Activated naive CD8-positive, alpha-beta T cell (primary cell): ENCODE results near the gene LMNTD1.

Experiments
- H3K27ac Mint-ChIP-seq: one replicate; pipeline ENCODE4 v1.8.0; 2021; ENCODE audit warnings: mixed read lengths
- H3K27me3 Mint-ChIP-seq: one replicate; pipeline ENCODE4 v1.8.0; 2021; ENCODE audit warnings: mixed read lengths
- H3K36me3 Mint-ChIP-seq: one replicate; pipeline ENCODE4 v1.8.0; 2021; ENCODE audit warnings: mixed read lengths
- H3K4me1 Mint-ChIP-seq: one replicate; pipeline ENCODE4 v1.8.0; 2021; ENCODE audit warnings: low read depth, mixed read lengths
- H3K4me3 Mint-ChIP-seq: one replicate; pipeline ENCODE4 v1.8.0; 2021; ENCODE audit warnings: mild to moderate bottlenecking, mixed read lengths
- H3K9me3 Mint-ChIP-seq: one replicate; pipeline ENCODE4 v1.8.0; 2021; ENCODE audit warnings: low read depth, mixed read lengths

The LMNTD1 gene

GRCh38 chr12:25574761-25575160 lies 21.7 kb upstream of the LMNTD1 start:
- Mint-ChIP-seq H3K27me3 (no peaks in the 10 kb centered on the region), H3K36me3 (no peaks in the 10 kb centered on the region), H3K27ac (no peak overlapping the region), H3K4me3 (no peak overlapping the region), H3K9me3 (no peaks in the 10 kb centered on the region), H3K4me1 (no peaks in the 10 kb centered on the region)

- Mint-ChIP-seq H3K4me1 (no peaks in the 10 kb centered on the region), H3K36me3 (no peaks in the 10 kb centered on the region), H3K4me3 (no peak overlapping the region), H3K27ac (no peak overlapping the region), H3K27me3 (no peaks in the 10 kb centered on the region), H3K9me3 (no peaks in the 10 kb centered on the region)
Measured at GRCh38 chr12:25573346-25573745, 20.3 kb upstream of the LMNTD1 start.

- Mint-ChIP-seq H3K36me3 (no peaks in the 10 kb centered on the region), H3K27ac (no peak overlapping the region), H3K9me3 (no peaks in the 10 kb centered on the region), H3K4me3 (no peak overlapping the region), H3K4me1 (no peaks in the 10 kb centered on the region), H3K27me3 (no peaks in the 10 kb centered on the region)
Measured at GRCh38 chr12:25570418-25570817, 17.3 kb upstream of the LMNTD1 start.

GRCh38 chr12:25566202-25566949 lies 13.3 kb upstream of the LMNTD1 start:
- peaks cover 2% of the 10 kb centered on the region for H3K36me3 Mint-ChIP-seq
- no peak overlapping the region for H3K4me3 Mint-ChIP-seq
- no peaks in the 10 kb centered on the region for H3K9me3 Mint-ChIP-seq
- no peaks in the 10 kb centered on the region for H3K4me1 Mint-ChIP-seq
- no peaks in the 10 kb centered on the region for H3K27me3 Mint-ChIP-seq
- H3K27ac Mint-ChIP-seq = no peak overlapping the region

- H3K4me3 Mint-ChIP-seq = no peak overlapping the region
- H3K27ac Mint-ChIP-seq = peak overlapping the region; percentile 66
- peaks cover 5% of the 10 kb centered on the region for H3K9me3 Mint-ChIP-seq
- peaks cover 4% of the 10 kb centered on the region for H3K36me3 Mint-ChIP-seq
- H3K4me1 Mint-ChIP-seq = peaks cover 6% of the 10 kb centered on the region
- H3K27me3 Mint-ChIP-seq = no peaks in the 10 kb centered on the region
Measured at GRCh38 chr12:25558586-25558985, 5.5 kb upstream of the LMNTD1 start.

- Mint-ChIP-seq H3K27me3 (no peaks in the 10 kb centered on the region), H3K4me3 (no peak overlapping the region)
Measured at GRCh38 chr12:25557830-25558436, 4.8 kb upstream of the LMNTD1 start.

GRCh38 chr12:25556153-25556552 lies 3.1 kb upstream of the LMNTD1 start:
- no peaks in the 10 kb centered on the region for H3K27me3 Mint-ChIP-seq
- H3K4me3 Mint-ChIP-seq = no peak overlapping the region
- peaks cover 4% of the 10 kb centered on the region for H3K36me3 Mint-ChIP-seq
- peaks cover 5% of the 10 kb centered on the region for H3K9me3 Mint-ChIP-seq
- H3K27ac Mint-ChIP-seq = no peak overlapping the region
- peaks cover 6% of the 10 kb centered on the region for H3K4me1 Mint-ChIP-seq

More at GRCh38 chr12:25557830-25558436, 4.8 kb upstream of the LMNTD1 start:
- H3K4me1 Mint-ChIP-seq = peaks cover 6% of the 10 kb centered on the region
- peaks cover 4% of the 10 kb centered on the region for H3K36me3 Mint-ChIP-seq
- peaks cover 5% of the 10 kb centered on the region for H3K9me3 Mint-ChIP-seq
- H3K27ac Mint-ChIP-seq = no peak overlapping the region

GRCh38 chr12:25552681-25553080 lies 402 bp downstream of the LMNTD1 start:
- Mint-ChIP-seq H3K27me3 (no peaks in the 10 kb centered on the region), H3K4me3 (no peak overlapping the region), H3K27ac (no peak overlapping the region), H3K4me1 (no peaks in the 10 kb centered on the region), H3K9me3 (no peaks in the 10 kb centered on the region), H3K36me3 (no peaks in the 10 kb centered on the region)

GRCh38 chr12:25550186-25550585 lies 2.9 kb downstream of the LMNTD1 start:
- no peak overlapping the region for H3K27ac Mint-ChIP-seq
- H3K4me1 Mint-ChIP-seq = no peaks in the 10 kb centered on the region
- H3K4me3 Mint-ChIP-seq = no peak overlapping the region
- H3K36me3 Mint-ChIP-seq = peaks cover 1% of the 10 kb centered on the region
- no peaks in the 10 kb centered on the region for H3K27me3 Mint-ChIP-seq
- no peaks in the 10 kb centered on the region for H3K9me3 Mint-ChIP-seq

GRCh38 chr12:25549120-25549519 lies 4.0 kb downstream of the LMNTD1 start:
- H3K4me1 Mint-ChIP-seq = no peaks in the 10 kb centered on the region
- H3K4me3 Mint-ChIP-seq = no peak overlapping the region
- H3K9me3 Mint-ChIP-seq = no peaks in the 10 kb centered on the region
- H3K27me3 Mint-ChIP-seq = no peaks in the 10 kb centered on the region
- H3K27ac Mint-ChIP-seq = no peak overlapping the region
- H3K36me3 Mint-ChIP-seq = peaks cover 2% of the 10 kb centered on the region

- Mint-ChIP-seq H3K4me3 (no peak overlapping the region), H3K27ac (no peak overlapping the region), H3K4me1 (no peaks in the 10 kb centered on the region), H3K36me3 (peaks cover 2% of the 10 kb centered on the region), H3K9me3 (no peaks in the 10 kb centered on the region), H3K27me3 (no peaks in the 10 kb centered on the region)
Measured at GRCh38 chr12:25546318-25546717, 6.8 kb downstream of the LMNTD1 start.

GRCh38 chr12:25533150-25533549 lies 19.9 kb downstream of the LMNTD1 start:
- peaks cover 6% of the 10 kb centered on the region for H3K36me3 Mint-ChIP-seq
- H3K27me3 Mint-ChIP-seq = peaks cover 2% of the 10 kb centered on the region
- H3K4me3 Mint-ChIP-seq = no peak overlapping the region
- H3K9me3 Mint-ChIP-seq = peaks cover 8% of the 10 kb centered on the region
- H3K4me1 Mint-ChIP-seq = no peaks in the 10 kb centered on the region
- H3K27ac Mint-ChIP-seq = no peak overlapping the region

- no peaks in the 10 kb centered on the region for H3K4me1 Mint-ChIP-seq
- H3K27ac Mint-ChIP-seq = no peak overlapping the region
- H3K4me3 Mint-ChIP-seq = no peak overlapping the region
- peaks cover 6% of the 10 kb centered on the region for H3K36me3 Mint-ChIP-seq
- peaks cover 8% of the 10 kb centered on the region for H3K9me3 Mint-ChIP-seq
- H3K27me3 Mint-ChIP-seq = peaks cover 2% of the 10 kb centered on the region
Measured at GRCh38 chr12:25531502-25532052, 21.5 kb downstream of the LMNTD1 start.

GRCh38 chr12:25529738-25530137 lies 23.3 kb downstream of the LMNTD1 start:
- no peaks in the 10 kb centered on the region for H3K4me1 Mint-ChIP-seq
- H3K27me3 Mint-ChIP-seq = peaks cover 2% of the 10 kb centered on the region
- H3K36me3 Mint-ChIP-seq = peaks cover 5% of the 10 kb centered on the region
- no peak overlapping the region for H3K27ac Mint-ChIP-seq
- peaks cover 4% of the 10 kb centered on the region for H3K9me3 Mint-ChIP-seq
- H3K4me3 Mint-ChIP-seq = no peak overlapping the region

GRCh38 chr12:25526778-25527177 lies 26.3 kb downstream of the LMNTD1 start:
- Mint-ChIP-seq H3K27me3 (no peaks in the 10 kb centered on the region), H3K4me1 (no peaks in the 10 kb centered on the region), H3K36me3 (no peaks in the 10 kb centered on the region), H3K27ac (no peak overlapping the region), H3K4me3 (no peak overlapping the region), H3K9me3 (no peaks in the 10 kb centered on the region)
